ENCODE measurements around the gene MARCOL.
"Not testable (repeated sequence)": the region's sequence is repeated elsewhere in the genome, so short reads cannot be mapped to it uniquely, and the experiment has no call there.

- not testable (repeated sequence) for TF ChIP-seq CBX8 (IDR thresholded peaks at IDR 0.05; ENCODE audit: borderline replicate concordance, extremely low read depth, low read depth, low read length, poor library complexity, severe bottlenecking); SP2 (IDR thresholded peaks at IDR 0.05; ENCODE audit: extremely low read depth, low read depth, low read length, poor library complexity, severe bottlenecking); OTX1 (CRISPR knock-in tag; IDR thresholded peaks at IDR 0.05); MAX (CRISPR knock-in tag; IDR thresholded peaks at IDR 0.05); PCBP2 (IDR thresholded peaks at IDR 0.05; ENCODE audit: low read depth, low read length, poor library complexity, severe bottlenecking); NFIX (CRISPR knock-in tag; IDR thresholded peaks at IDR 0.05; ENCODE audit: low read depth); NR2C2 (CRISPR knock-in tag; IDR thresholded peaks at IDR 0.05); NR2C2 (tag; IDR thresholded peaks at IDR 0.05); CAMTA2 (CRISPR knock-in tag; conservative IDR thresholded peaks at IDR 0.05); JUN (IDR thresholded peaks at IDR 0.05; ENCODE audit: borderline replicate concordance, low read depth, low read length); JUN (CRISPR knock-in tag; IDR thresholded peaks at IDR 0.05; ENCODE audit: borderline replicate concordance); CHCHD3 (CRISPR knock-in tag; IDR thresholded peaks at IDR 0.05); PHB2 (IDR thresholded peaks at IDR 0.05; ENCODE audit: low read depth); NFE2 (IDR thresholded peaks at IDR 0.05; ENCODE audit: low read depth)
- TF ChIP-seq, protein P1, sequence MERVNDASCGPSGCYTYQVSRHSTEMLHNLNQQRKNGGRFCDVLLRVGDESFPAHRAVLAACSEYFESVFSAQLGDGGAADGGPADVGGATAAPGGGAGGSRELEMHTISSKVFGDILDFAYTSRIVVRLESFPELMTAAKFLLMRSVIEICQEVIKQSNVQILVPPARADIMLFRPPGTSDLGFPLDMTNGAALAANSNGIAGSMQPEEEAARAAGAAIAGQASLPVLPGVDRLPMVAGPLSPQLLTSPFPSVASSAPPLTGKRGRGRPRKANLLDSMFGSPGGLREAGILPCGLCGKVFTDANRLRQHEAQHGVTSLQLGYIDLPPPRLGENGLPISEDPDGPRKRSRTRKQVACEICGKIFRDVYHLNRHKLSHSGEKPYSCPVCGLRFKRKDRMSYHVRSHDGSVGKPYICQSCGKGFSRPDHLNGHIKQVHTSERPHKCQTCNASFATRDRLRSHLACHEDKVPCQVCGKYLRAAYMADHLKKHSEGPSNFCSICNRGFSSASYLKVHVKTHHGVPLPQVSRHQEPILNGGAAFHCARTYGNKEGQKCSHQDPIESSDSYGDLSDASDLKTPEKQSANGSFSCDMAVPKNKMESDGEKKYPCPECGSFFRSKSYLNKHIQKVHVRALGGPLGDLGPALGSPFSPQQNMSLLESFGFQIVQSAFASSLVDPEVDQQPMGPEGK (CRISPR knock-in tag; IDR thresholded peaks at IDR 0.05; ENCODE audit: borderline replicate concordance) = not testable (repeated sequence)
- TF ChIP-seq, protein P2, sequence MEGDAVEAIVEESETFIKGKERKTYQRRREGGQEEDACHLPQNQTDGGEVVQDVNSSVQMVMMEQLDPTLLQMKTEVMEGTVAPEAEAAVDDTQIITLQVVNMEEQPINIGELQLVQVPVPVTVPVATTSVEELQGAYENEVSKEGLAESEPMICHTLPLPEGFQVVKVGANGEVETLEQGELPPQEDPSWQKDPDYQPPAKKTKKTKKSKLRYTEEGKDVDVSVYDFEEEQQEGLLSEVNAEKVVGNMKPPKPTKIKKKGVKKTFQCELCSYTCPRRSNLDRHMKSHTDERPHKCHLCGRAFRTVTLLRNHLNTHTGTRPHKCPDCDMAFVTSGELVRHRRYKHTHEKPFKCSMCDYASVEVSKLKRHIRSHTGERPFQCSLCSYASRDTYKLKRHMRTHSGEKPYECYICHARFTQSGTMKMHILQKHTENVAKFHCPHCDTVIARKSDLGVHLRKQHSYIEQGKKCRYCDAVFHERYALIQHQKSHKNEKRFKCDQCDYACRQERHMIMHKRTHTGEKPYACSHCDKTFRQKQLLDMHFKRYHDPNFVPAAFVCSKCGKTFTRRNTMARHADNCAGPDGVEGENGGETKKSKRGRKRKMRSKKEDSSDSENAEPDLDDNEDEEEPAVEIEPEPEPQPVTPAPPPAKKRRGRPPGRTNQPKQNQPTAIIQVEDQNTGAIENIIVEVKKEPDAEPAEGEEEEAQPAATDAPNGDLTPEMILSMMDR (IDR thresholded peaks at IDR 0.05 in 2 of 3, conservative IDR thresholded peaks at IDR 0.05 in 1 of 3; ENCODE audit: insufficient read depth in 2 of 3, low read depth in 1 of 3, low read length in 3 of 3) = not testable (repeated sequence)
Observed at GRCh38 chr5:148275129-148275528, 36.8 kb downstream of the MARCOL start.
